A549 treated with CpdA at 1 μM for 4 hours (cell line): ENCODE measurements around the gene FZD8. TPM values are rescaled to one million over a fixed set of nuclear protein-coding genes. Genes with fewer than 3 reads are reported as not detected.

Experiments used
- total RNA-seq: library from RNA; stranded (reverse); fragments of 200-300 nt; extraction: Qiagen RNA extraction; gene quantifications from 5 replicates; pipeline ENCODE4 v1.2.3, GENCODE V29; 2022; ENCODE audit warnings: low read depth

Gene FZD8
- total RNA-seq = 5.0 to 9.2 TPM (median 8.6 TPM) in 5 replicates

GRCh38 chr10:35642035-35642792 is at the start of gene FZD8:
Gene FZD8, minus strand, starts transcription at chr10:35642296. Its CDS starts 867 bp downstream, at chr10:35641429.

GRCh38 chr10:35605191-35605590 is 36.9 kb downstream of the FZD8 start, which contains the start of gene GJD4:
Gene GJD4, plus strand, starts transcription at chr10:35605341. Its CDS starts 227 bp downstream, at chr10:35605568.

Other genes with a start within 250 kb of the FZD8 start
- gene GJD4, start 37.0 kb downstream of the FZD8 start, total RNA-seq = 0.09 TPM in 1 of 5 replicates, not detected in the others